Stimulated activated CD4-positive, alpha-beta T cell treated with anti-CD3 and anti-CD28 coated beads, Interleukin-12 subunit alpha, Interleukin-12 subunit beta, amount 100 ng/mL, for 48 hours (primary cell): Measurements from ENCODE around the gene TGFBRAP1.
A peak's percentile ranks its signal among the peaks of the same experiment; 100 is the strongest.
"Not testable (repeated sequence)": the region's sequence is repeated elsewhere in the genome, so short reads cannot be mapped to it uniquely, and the experiment has no call there.

Experiments used
- DNase-seq, 3 donors: peaks; one replicate each; pipeline ENCODE4 v3.0.0-alpha.2; 2020; ENCODE audit warnings: low read depth in 2 of 3, low spot score in 1 of 3

Gene TGFBRAP1

DNA sequence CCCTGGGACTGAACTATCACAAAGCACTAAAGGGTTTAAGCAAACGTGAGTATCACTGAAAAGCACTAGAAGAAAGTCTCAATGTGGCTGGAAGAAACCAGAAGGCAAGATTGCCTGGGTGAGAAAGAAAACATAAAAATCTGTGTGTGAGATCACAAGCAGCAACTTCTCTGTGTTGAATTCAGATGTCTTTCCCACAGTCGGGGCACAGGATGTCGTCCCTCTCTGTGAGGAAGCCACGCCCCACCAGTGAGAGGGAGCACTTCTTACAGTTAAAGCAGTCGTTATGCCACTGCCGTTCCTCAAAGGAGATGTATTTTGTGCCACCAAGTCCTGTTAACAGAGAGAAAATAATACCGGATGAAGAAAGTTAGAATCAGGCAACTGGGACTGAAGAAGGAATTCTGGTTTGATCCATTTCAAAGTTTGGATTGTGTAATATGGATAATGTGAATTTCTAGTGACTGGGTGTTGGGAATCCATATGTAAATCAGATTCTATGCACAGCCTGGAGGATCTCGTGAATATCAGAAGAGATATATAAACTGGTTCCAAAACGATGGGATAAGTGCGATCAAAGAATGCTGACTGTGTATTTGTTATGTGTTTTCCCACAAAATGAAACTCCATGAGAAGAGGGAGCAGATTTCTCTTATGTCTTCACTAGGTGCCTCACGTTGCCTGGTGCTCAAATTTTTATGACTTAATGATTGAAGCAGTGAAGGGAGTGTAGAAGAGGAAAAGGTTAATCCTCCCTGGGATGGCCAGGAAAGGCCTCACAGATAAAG is 31.8 kb upstream of the TGFBRAP1 start:
- DNase-seq = no peak

DNA sequence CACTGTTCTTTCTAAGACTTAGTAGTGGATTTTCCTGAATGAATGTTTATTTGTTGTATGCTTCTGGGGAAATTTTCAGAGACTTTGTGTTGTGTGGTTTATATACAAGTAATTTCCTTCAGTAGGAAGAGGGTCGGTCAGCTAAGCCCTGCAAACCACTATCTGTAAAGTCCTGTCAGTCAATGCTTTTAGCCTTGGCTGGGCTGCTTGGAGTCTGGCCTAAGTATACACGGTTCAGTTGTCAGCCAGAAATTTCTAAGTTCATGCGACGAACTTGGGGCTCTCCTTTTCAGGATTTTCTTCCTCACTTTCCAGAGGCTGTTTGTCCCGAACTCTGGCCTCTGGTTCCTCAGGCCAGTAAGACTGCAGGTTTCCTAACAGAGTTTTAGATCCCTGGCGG is 29.1 kb upstream of the TGFBRAP1 start:
- DNase-seq = no peak

DNA sequence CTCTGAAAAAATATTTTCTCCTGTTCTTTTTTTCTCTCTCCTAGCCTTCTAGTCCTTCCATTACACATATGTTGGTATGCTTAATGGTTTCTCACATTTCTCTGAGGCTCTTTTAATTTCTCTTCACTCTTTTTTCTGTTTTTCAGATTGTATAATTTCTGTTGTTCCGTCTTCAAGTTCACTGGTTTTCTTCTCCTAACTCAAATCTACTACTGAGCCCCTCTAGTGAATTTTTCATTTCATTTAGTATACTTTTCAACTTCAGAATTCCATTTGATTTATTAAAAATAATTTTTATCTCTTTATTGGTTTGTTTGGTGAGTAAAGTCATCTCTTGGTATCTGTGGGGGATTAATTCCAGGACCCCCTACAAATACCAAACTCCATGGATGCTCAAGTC is 27.6 kb upstream of the TGFBRAP1 start:
- no peak for DNase-seq

DNA sequence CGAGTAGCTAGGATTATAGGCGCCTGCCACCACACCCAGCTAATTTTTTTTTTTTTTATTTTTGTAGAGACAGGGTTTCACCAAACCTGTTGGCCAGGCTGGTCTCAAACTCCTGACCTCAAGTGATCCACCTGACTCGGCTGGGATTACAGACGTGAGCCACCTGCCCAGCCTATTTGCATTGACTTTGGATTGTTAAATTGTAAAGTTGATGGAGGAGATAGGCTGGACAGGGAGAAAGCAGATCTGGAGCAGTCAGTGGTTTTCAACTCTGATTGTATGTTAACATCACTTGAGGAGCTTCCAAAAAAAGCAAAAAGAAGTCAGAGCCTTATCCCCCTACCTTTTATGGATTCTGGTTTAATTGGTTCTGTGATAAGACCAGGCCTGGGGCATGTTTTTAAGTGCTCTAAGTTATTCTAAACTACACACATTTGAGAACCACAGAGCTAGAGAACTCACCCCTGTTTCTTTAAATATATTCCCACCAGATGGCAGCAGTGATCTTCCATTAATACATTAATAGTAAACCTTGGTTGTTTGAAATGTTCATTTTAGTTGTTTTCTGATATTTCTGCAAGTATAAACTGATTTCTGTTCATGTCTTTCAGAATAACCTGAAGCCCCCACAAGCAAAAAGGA is 15.3 kb upstream of the TGFBRAP1 start:
- no peak for DNase-seq

DNA sequence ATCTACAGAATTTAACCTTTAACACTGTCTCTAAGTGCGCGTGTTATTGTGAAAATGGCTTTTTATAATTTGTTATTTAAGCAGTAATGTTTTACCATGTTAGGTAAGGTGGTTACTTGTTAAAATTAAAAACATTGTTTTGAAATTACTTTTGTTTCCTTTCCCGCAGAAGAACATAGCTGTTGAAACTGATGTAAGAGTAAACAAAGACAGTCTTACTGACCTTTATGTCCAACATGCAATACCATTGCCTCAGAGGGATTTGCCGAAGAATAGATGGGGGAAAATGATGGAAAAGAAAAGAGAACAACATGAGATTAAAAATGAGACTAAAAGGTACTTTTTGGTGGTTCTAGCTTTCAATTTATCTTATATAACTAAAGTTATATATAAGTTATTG is 9.9 kb upstream of the TGFBRAP1 start:
- DNase-seq = no peak

DNA sequence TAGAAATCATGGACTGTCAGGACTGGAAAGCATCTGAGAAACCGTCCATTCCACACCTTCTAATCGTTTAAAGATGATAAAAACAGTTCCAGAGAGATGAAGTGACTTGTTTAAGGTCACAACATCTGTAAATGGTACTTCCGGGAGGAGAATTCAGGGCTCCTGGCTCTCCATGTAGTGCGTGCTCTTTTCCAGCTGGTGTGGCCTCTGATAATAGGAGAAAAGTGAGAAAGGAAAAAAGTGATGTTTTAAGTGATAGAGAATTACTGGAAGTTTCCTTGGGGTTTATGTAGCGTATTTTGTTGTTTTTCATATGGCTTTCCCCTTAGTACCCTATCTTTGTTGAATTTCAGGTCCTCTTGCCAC is 8.5 kb upstream of the TGFBRAP1 start:
- DNase-seq = no peak

DNA sequence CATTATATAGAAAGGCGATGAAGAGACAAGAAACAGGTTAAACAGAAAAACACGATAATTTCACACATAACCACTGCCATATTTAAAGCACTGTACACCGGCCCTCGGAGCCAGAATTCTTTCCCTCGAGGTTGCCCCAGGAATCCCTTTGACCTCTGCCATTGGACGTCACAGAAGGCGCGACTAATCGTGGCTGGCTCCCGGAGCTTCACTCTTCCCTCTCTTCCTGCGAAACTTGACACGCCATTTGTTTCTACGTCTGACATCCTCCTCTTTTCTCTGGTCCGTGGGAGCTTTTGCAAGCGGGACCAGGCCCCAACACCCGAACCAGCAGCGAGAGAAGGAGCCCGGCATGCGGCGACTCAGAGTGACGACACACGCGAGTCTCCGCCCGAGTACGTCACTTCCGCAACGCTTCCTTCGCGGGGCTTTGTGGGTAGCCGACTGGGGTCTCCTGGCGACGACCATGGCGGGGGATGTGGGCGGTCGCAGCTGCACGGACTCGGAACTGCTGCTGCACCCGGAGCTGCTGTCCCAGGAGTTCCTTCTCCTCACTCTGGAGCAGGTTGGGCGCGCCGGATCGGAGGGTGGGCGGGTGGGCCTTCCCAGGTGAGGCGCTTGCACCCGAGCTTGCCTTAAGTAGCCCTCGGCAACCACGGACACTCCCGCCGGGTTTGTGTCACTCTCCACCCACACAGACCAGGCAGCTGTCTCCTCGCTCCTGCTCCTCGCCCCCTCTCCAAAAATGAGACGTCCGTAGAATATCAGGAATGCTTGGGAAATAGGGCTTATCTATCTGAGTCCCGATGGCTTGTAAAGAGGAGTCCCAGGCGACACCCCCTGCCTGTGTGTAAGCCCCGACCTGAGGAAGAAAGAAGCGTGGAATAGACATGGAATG is 7.8 kb upstream of the TGFBRAP1 start, which contains the start of gene C2orf49:
C2orf49 (plus strand) TSS at position 419 of the 898 bp plus-strand sequence; CDS start at position 467, 48 bp downstream.
- peak; percentile 81 to 90 (median 85) for DNase-seq

DNA sequence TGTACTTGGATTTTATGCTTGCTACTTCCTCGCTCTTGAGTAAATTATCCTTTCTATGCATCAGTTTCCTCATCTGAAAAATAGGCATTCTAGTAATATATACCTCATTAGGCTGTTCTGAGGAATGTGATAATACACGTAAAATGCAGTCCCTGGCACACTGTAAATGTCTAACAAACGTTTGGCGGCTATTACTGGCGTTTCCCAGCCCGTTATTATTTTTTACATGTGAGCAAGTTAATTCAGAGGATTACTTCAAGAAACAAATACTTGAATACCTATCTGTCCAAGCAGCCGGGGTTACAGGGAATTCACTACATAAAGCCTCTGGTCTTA is 7.2 kb upstream of the TGFBRAP1 start:
- DNase-seq = no peak

DNA sequence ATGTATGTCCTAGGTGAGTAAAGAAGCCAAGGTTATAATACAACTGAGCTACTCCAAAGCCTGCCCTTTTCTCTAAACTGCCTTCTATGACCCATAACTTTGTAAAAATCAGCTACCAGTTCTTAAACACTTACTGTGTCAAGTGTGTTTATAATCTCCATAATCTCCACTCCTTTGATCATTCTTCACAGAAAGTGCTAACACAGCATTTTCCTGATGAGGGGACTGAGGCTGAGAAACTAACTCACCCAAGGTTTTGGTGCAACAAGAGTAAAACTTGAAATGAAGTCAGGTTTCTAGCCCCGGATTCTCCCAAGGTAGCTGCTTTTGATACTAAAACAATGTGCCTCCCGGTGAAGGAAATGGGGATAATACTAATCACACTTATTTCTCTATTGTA is 5.9 kb upstream of the TGFBRAP1 start:
- DNase-seq = no peak

DNA sequence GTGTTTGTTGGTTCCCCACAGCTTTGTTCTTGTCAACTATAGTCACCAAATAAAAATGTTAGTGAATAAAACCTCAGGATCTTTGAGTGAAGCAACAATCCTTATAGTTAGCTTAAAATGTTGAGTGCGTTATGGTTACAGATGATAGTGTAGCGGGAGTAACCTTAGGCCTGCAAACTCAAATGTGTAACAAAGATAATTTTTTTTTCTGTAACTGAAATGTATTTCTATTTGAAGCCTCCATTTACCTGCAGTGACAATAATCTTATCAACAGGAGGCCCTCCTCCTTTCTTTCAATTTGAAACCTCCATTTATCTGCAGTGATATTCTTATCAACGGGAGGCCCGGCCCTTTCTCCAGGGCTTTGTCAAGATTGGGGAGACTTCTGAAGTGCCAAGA is 4.7 kb upstream of the TGFBRAP1 start:
- DNase-seq = no peak

DNA sequence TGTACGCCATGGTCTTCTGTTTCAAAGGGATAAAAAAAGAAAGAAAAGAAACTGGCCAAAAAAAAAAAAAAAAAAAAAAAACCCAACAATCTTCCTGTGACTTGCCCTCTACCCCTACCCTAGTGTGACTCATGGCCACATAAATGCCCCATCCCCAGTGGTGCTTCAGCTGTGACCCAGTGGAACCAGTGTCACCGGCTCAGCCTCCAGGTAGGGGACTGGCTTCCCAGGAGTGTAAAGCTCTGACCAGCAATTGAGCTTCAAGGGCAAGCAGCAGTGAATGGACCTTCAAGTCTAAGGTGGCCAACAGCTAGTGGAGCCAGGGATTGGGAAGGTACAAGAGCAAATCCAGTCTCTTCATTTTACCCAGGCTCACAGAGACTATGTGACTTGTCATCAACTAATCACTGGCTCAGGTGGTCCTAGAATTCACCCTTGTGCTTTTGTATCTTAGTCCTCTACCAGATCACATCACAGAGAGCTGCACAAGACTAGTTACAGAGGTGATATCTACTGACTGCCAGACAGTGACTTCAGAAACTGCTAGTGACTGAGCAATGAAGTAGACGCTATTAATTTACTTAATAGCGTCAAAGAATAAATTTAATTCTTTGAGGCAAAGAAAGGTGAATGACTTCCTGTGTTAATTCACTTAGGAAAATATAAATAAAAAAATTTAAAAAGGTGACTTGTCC is 1.3 kb upstream of the TGFBRAP1 start:
- peak in 1 of 3 donors; percentile 5 for DNase-seq

DNA sequence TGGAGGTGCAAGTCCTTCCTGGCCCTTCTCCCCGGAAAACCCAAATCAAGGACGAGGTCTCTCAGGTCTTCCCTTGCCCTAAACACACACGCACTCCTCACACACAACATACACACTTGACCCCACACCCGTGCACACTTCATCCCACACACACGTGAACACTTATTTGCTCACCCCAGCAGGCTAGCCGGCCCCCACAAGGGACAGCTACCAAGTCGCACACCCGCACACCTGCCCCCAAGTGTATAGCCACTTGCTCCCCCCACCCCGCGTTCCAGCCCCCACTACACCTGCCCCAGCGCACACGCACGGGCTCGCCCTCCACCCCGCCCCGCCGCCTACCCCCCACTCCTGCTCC is 359 bp downstream of the TGFBRAP1 start:
- no peak for DNase-seq

DNA sequence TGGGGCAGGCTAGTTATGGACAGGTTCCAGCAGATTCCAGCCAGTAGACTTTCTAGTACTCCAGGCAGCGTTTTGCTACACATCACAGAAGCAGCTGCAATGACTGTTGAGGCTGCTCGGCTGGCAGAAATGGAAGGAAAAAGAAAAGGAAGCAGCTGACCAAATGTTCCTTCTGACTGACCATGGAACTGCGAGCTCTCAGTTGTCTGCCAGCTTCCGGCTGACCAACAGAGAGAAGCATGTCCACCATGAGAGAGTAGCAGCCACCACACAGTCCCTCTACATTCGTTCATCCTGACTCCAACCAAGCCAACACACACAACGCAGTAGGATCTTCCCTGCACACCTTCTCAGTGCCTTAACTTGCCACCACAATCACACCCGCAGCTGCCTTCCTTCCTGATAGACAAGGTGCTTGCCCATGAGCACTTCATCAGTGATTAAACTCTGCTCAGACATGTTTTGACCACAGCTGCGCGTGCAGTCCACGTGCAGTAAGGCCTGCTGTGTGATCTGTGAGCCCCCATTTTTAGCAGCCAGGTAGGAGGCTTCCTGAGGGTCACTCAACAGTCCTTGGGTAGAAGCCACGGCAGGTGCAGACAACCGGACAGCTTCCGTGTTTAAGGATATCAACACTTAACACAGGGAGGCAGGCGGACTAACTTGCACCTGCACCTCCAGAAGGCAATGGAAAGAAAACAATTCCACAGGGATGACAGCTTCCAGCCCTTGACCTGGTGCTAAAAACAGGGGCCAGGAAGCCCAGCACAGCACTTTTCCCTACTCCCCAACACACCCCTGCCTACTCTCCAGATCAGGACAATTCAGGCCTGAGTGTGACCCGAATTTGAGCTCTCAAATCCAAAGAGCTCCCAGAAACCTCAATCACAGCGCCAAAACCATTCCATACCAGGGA is 996 bp downstream of the TGFBRAP1 start:
- DNase-seq = peak in 1 of 3 donors; percentile 3

DNA sequence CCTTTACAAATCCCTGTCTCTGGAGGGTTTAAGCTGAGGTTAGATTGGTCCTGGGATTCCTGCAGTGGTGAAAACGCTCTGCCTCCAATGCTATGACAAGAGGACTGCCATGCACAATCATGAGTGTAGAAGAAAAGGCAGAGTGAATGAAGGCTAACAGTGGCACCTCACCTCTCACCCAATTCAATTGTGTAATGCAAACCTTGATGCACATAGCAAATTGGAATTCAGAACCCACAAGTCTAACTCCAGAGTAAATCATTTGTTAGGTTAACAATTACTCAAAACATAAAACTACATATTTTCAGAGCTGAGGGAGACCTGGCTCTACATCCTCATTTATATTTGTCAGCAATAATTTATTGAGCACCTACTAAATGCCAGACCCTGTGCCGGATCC is 1.8 kb downstream of the TGFBRAP1 start:
- DNase-seq = no peak

DNA sequence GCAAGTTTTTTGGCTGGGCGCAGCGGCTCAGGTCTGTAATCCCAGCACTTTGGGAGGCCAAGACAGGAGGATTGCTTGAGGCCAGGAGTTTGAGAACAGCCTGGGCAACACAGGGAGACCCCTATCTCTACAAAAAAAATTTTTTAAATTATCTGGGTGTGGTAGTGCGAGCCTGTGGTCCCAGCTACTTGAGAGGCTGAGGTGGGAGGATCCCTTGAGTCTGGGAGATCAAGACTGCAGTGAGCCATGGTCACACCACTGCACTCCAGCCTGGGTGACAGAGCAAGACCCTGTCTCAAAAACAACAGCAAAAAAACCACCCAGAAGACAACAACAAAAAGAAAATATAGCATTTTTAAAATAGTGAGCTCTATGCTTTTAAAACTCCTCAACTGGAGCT is 2.3 kb downstream of the TGFBRAP1 start:
- DNase-seq = not testable (repeated sequence)

DNA sequence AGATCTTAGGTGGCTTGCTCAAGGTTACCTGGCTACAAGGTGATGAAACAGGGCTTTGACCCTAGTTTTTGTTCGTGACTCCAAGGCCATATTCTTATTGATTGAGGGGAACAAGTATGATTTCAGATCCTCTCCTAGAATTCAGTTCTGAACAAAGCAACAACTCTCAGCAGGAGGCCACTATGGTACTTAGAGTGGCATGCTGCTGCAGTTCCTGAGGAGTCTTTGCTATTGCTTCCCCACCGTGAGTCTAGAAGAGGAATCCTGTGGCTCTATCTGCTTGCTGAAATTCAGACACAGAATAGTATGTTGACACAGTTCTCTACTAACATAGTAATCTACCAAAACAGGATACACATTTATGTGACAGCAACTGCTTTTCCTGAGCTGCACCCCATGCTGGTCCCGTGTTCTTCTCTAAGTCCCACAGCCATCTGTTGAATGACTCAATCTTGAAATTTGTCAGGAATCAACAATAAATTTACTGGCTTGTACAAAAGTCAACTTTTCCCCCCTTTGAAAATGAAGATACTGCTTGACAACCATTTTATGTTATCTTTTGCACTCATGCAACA is 4.1 kb downstream of the TGFBRAP1 start:
- DNase-seq = no peak

DNA sequence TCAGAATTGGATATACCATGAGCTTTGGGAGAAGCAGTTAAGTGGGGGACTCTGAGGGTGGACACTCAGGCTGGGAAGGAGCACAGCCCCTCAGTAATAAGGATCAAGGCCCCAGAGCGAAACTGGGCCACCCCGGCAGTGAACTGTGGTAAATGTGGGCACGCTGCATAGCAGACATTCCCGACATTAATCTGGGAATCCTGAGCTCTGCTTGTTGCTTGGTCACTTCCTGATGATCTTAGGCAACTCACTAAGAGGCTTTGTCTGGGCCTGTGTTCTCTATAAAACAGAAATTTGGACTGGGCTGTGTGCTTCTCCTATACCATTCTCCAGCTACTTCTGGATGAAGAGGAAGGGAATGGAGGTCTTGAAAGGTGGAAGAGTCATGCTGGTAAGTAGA is 4.8 kb downstream of the TGFBRAP1 start:
- no peak for DNase-seq

DNA sequence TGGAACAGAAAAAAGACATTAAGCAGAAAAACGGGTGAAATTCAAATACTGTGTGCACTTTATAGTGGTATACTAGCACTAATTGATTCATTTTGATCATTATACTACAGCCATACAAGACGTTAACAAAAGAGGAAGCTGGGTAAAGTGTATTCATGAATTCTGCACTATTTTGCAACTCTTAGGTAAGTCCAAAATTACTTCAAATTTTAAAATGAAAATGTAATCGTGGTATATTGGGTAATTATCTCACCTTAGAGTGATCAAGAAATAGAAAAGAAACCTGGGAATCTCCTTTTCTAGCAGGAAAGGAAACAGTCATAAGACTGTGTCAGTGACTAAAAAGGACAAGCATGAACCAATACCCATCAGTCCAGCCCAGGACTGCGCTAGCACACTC is 5.4 kb downstream of the TGFBRAP1 start:
- no peak for DNase-seq

DNA sequence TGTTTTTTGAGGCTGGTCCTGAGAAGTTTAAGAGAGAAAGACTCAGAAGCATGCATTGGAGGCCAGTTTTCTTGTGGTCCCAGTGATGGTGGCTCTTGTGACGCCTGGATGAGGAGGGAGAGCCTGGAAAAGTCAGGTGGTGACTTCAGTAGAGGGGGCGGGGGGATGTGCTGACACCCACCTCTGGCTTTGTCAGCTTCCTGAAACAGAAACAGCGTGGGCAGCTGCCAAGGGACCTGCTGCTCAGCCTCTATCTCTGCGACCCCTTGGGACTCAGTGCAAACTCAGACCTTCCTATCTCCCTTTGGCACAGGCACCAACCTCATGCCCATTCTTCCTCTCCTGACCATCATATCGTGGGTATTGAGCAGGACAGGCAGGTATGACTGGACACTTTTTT is 6.4 kb downstream of the TGFBRAP1 start:
- no peak for DNase-seq
